DOHH2 (cell line): ENCODE data around the gene P2RX3.

ENCODE experiments used
- H3F3A ChIP-seq: fragments of 200-600 bp; sonication (generic), shearing (Covaris generic); 2 replicates; pipeline ENCODE4 v1.6.0; 2016; ENCODE audit warnings: antibody characterized with exemption, mild to moderate bottlenecking; ENCODE audit not compliant: control insufficient read depth, insufficient read depth
- H3K27ac ChIP-seq: fragments of 200-600 bp; sonication (generic); 2 replicates; pipeline ENCODE4 v1.5.1; 2014; ENCODE audit warnings: low read depth, mild to moderate bottlenecking, low read length, moderate library complexity
- H3K27me3 ChIP-seq: fragments of 200-600 bp; sonication (generic); 2 replicates; pipeline ENCODE4 v1.6.1; 2014; ENCODE audit warnings: mild to moderate bottlenecking, low read length, mixed read lengths; ENCODE audit not compliant: control insufficient read depth
- H3K36me3 ChIP-seq: fragments of 200-600 bp; sonication (generic); 2 replicates; pipeline ENCODE4 v1.6.1; 2014; ENCODE audit warnings: mild to moderate bottlenecking, low read length, moderate library complexity, mixed read lengths; ENCODE audit not compliant: control insufficient read depth
- H3K4me1 ChIP-seq: fragments of 200-600 bp; sonication (generic); 2 replicates; pipeline ENCODE4 v1.6.1; 2014; ENCODE audit warnings: mild to moderate bottlenecking, low read length, mixed read lengths; ENCODE audit not compliant: control insufficient read depth
- H3K4me2 ChIP-seq: fragments of 200-600 bp; sonication (generic); 2 replicates; pipeline ENCODE4 v1.6.0; 2014; ENCODE audit warnings: mild to moderate bottlenecking, low read length, moderate library complexity
- H3K4me3 ChIP-seq: fragments of 200-600 bp; sonication (generic); 2 replicates; pipeline ENCODE4 v1.5.1; 2014; ENCODE audit warnings: mild to moderate bottlenecking, low read length, mixed read lengths
- H3K79me2 ChIP-seq: fragments of 200-600 bp; sonication (generic); 2 replicates; pipeline ENCODE4 v1.6.1; 2014; ENCODE audit warnings: mild to moderate bottlenecking, low read length, mixed read lengths; ENCODE audit not compliant: control insufficient read depth
- H3K9me2 ChIP-seq: fragments of 200-600 bp; sonication (generic); replicated peaks from 2 replicates; pipeline ENCODE4 v1.6.1; 2014; ENCODE audit warnings: mild to moderate bottlenecking, low read length, mixed read lengths; ENCODE audit not compliant: control insufficient read depth
- H3K9me3 ChIP-seq: fragments of 200-600 bp; sonication (generic); 2 replicates; pipeline ENCODE4 v1.6.1; 2014; ENCODE audit warnings: antibody characterized with exemption, low read length, mixed read lengths; ENCODE audit not compliant: control insufficient read depth, insufficient read depth
- H4K20me1 ChIP-seq: fragments of 200-600 bp; sonication (generic); 2 replicates; pipeline ENCODE4 v1.6.0; 2014; ENCODE audit warnings: low read depth, mild to moderate bottlenecking, antibody characterized with exemption, low read length, moderate library complexity; ENCODE audit not compliant: control insufficient read depth, insufficient read depth
- EZH2phosphoT487 ChIP-seq: fragments of 200-600 bp; sonication (generic); IDR thresholded peaks from 2 replicates; pipeline ENCODE4 v1.6.1; 2017; ENCODE audit warnings: borderline replicate concordance, mild to moderate bottlenecking, antibody characterized with exemption, low read length, moderate library complexity, mixed read lengths
- TF ChIP-seq, protein P1 (sequence below): fragments of 200-600 bp; sonication (generic); IDR thresholded peaks from one replicate; pipeline ENCODE4 v1.5.1; 2014; ENCODE audit warnings: antibody characterized with exemption, mild to moderate bottlenecking, low read depth, low read length; ENCODE audit not compliant: poor library complexity, severe bottlenecking

Gene P2RX3

DNA sequence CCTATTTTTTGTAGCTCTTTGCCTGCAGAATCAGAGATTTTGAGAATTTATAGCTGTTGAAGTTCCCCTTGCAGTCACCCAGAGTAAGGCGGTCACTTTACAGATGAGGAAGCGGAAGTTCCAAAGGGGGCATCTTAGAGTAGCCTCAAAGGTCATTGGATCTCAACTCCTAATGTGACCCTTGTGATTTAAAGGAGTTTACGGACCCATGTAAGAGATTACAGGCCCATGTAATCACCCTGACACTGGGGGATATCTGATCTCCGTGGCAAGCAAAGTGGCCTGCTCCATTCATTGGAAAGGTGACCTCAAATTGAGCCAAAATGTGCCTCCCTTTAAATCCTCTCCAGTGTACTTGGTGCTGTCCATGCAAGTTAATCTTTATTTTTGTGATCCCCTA lies 15.7 kb downstream of the P2RX3 start:
- H3K79me2 ChIP-seq = no peaks in the 10 kb centered on the region

DNA sequence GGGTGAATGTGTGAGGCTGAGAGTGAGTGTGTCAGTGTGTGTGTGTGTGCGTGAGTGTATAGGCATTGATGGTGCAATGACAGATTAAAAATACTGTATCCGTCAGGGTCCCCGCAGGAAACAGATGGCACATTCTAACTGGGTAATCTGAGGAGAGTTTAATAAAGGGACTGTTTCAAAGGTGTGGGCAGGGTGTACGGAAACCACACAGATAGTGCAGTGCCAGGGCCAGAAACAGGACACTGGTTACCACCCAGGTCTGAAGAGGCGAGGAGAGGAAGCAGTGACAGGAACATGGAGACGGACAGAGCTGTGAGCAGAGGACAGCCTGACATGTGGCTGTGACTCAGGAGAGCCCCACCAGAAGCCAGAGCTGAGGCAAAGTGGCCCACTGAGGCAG lies 16.5 kb downstream of the P2RX3 start:
- Histone ChIP-seq H3K36me3 (no peaks in the 10 kb centered on the region), H3K27ac (no peak overlapping the region), H3K27me3 (peaks cover 35% of the 10 kb centered on the region), H3K79me2 (no peaks in the 10 kb centered on the region), H3F3A (no peaks in the 10 kb centered on the region), H3K4me2 (no peak overlapping the region), H3K4me3 (no peak overlapping the region), H3K9me3 (no peaks in the 10 kb centered on the region), H3K9me2 (no peaks in the 10 kb centered on the region), H4K20me1 (no peaks in the 10 kb centered on the region), H3K4me1 (no peaks in the 10 kb centered on the region)
- no peak for TF ChIP-seq EZH2phosphoT487
- TF ChIP-seq, protein P1, sequence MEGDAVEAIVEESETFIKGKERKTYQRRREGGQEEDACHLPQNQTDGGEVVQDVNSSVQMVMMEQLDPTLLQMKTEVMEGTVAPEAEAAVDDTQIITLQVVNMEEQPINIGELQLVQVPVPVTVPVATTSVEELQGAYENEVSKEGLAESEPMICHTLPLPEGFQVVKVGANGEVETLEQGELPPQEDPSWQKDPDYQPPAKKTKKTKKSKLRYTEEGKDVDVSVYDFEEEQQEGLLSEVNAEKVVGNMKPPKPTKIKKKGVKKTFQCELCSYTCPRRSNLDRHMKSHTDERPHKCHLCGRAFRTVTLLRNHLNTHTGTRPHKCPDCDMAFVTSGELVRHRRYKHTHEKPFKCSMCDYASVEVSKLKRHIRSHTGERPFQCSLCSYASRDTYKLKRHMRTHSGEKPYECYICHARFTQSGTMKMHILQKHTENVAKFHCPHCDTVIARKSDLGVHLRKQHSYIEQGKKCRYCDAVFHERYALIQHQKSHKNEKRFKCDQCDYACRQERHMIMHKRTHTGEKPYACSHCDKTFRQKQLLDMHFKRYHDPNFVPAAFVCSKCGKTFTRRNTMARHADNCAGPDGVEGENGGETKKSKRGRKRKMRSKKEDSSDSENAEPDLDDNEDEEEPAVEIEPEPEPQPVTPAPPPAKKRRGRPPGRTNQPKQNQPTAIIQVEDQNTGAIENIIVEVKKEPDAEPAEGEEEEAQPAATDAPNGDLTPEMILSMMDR = no peak

More for the DNA sequence above, 15.7 kb downstream of the P2RX3 start:
- Histone ChIP-seq H3K4me3 (no peak overlapping the region), H3K9me2 (no peaks in the 10 kb centered on the region), H3K4me2 (no peak overlapping the region), H3K27ac (no peak overlapping the region), H4K20me1 (no peaks in the 10 kb centered on the region), H3K36me3 (no peaks in the 10 kb centered on the region), H3K27me3 (peaks cover 35% of the 10 kb centered on the region), H3F3A (no peaks in the 10 kb centered on the region), H3K4me1 (no peaks in the 10 kb centered on the region), H3K9me3 (no peaks in the 10 kb centered on the region)
- TF ChIP-seq, protein P1 = no peak
- TF ChIP-seq EZH2phosphoT487 = no peak

DNA sequence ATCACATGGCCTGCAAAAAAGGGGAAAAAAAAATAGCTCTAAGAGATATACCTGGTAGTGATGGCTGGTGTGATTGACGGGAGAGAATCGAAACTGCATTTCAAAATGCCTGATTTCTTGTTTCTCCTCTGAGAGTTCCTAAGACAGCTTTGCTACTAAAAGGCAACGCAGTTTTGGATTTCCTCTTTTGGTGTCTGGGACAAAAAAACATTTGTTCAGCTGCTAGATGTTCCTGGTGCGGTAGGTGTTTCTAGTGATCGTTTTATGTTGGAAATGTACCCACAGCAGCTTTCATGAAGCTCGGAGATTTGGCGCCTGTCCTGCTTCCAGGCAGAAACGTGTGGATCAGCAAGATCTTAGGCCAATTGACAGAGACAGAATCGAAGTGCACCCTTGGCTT lies 18.1 kb downstream of the P2RX3 start:
- Histone ChIP-seq H3K4me1 (no peaks in the 10 kb centered on the region), H4K20me1 (no peaks in the 10 kb centered on the region), H3F3A (no peaks in the 10 kb centered on the region), H3K9me2 (no peaks in the 10 kb centered on the region), H3K79me2 (no peaks in the 10 kb centered on the region), H3K27me3 (peaks cover 37% of the 10 kb centered on the region), H3K4me3 (no peak overlapping the region), H3K27ac (no peak overlapping the region), H3K36me3 (no peaks in the 10 kb centered on the region), H3K4me2 (no peak overlapping the region), H3K9me3 (no peaks in the 10 kb centered on the region)
- TF ChIP-seq EZH2phosphoT487 = no peak; the same call in 1 of the 2 replicates
- TF ChIP-seq, protein P1 = no peak

DNA sequence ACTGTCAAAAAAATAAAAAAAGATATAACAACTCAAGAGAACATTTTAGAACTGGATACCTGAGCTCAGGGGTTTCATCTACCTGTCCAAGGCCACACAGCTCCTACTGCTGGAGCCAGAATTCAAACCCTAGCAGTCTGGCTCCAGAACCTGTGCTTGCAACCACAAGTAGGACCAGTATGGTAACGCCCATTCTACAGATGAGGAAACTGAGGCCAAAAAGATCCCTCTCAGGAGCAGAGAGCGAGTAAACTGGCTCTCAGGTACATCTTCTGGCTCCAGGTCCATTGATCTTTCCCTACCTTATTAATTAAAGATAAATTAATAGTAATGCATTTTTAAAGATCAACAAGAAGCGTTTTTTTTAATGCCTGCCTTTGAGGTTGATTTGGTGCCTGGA lies 19.2 kb downstream of the P2RX3 start:
- no peaks in the 10 kb centered on the region for H3F3A ChIP-seq
- no peaks in the 10 kb centered on the region for H4K20me1 ChIP-seq
- no peaks in the 10 kb centered on the region for H3K9me2 ChIP-seq
- no peaks in the 10 kb centered on the region for H3K79me2 ChIP-seq
- no peaks in the 10 kb centered on the region for H3K4me1 ChIP-seq
- H3K4me2 ChIP-seq = no peak overlapping the region
- no peaks in the 10 kb centered on the region for H3K9me3 ChIP-seq
- H3K27ac ChIP-seq = no peak overlapping the region
- H3K4me3 ChIP-seq = no peak overlapping the region
- H3K27me3 ChIP-seq = peaks cover 35% of the 10 kb centered on the region
- TF ChIP-seq, protein P1 = no peak
- TF ChIP-seq EZH2phosphoT487 = no peak
- H3K36me3 ChIP-seq = no peaks in the 10 kb centered on the region
